ENCODE results near the gene SUMO2. TPM values are rescaled to one million over a fixed set of nuclear protein-coding genes. Genes with fewer than 3 reads are reported as not detected.

SUMO2 gene
- total and polyA plus RNA-seq, 9 of the 15 experiments (the other 6 are each of a cell fraction or from before 2014, with no cell fraction given) = 157 to 733 (median 419) TPM

GRCh38 chr17:75142236-75142971 is 40.4 kb downstream of the SUMO2 start (continued):
- TF ChIP-seq KAT2B (IDR thresholded peaks at IDR 0.05; ENCODE audit: low read depth, low read length) (no peak), NFIC (IDR thresholded peaks at IDR 0.05) (no peak), HNRNPH1 (optimal IDR thresholded peaks at IDR 0.05; ENCODE audit: low read depth, low read length) (no peak), VEZF1 (CRISPR knock-in tag; IDR thresholded peaks at IDR 0.05) (peak; percentile 46), RFX5 (IDR thresholded peaks at IDR 0.05; ENCODE audit: low read depth, low read length) (no peak), POLR2B (IDR thresholded peaks at IDR 0.05; ENCODE audit: low read depth, partially characterized antibody) (peak; percentile 22), NFATC3 (IDR thresholded peaks at IDR 0.05) (no peak), CCNT2 (IDR thresholded peaks at IDR 0.05; ENCODE audit: borderline replicate concordance, extremely low read depth, insufficient read length, low read depth, low read length) (no peak)

GRCh38 chr17:75138519-75138918 is 44.2 kb downstream of the SUMO2 start:
- FAIRE-seq = no peak
- POLR2A ChIA-PET = interaction anchor here (0.6 to 6.3 kb wide), 7 partner anchors 9 to 84 kb away, joined by 3 to 58 read pairs (median 4); partner anchors contain the start of genes JPT1 and NUP85
- no peaks in the 10 kb centered on the region for H3K9me3 ChIP-seq (replicated peaks; ENCODE audit: control insufficient read depth, insufficient read depth, low read depth, low read length)
- no peak overlapping the region for H3K4me2 ChIP-seq (ENCODE audit: insufficient read depth, low read length)
- CTCF ChIA-PET (ENCODE audit: low intra/inter-chr PET ratio) = no interaction called here
- H3K36me3 ChIP-seq (ENCODE audit: control insufficient read depth, insufficient read depth, low read length) = peaks cover 81% of the 10 kb centered on the region
- no peaks in the 10 kb centered on the region for H4K20me1 ChIP-seq (replicated peaks; ENCODE audit: control insufficient read depth, insufficient read depth, low read length)
- no peak overlapping the region for H3K4me3 ChIP-seq
- in situ Hi-C loops (cut with MboI) (no loop called here), intact Hi-C loops (cut with micrococcal nuclease) (no loop called here)
- TF ChIP-seq JUND (IDR thresholded peaks at IDR 0.05; ENCODE audit: borderline replicate concordance, low read depth, low read length) (no peak), JUND (tag; IDR thresholded peaks at IDR 0.05; ENCODE audit: borderline replicate concordance, low read depth, low read length) (no peak), PRPF4 (IDR thresholded peaks at IDR 0.05; ENCODE audit: insufficient read depth, low read depth, low read length, poor library complexity, severe bottlenecking) (no peak), SETDB1 (IDR thresholded peaks at IDR 0.05; ENCODE audit: low read length) (no peak), RBM17 (IDR thresholded peaks at IDR 0.05; ENCODE audit: borderline replicate concordance, low read depth, low read length) (no peak), RBM39 (optimal IDR thresholded peaks at IDR 0.05; ENCODE audit: low read depth, low read length) (no peak), SUPT5H (IDR thresholded peaks at IDR 0.05) (peak; percentile 18; the same call in 1 of the 2 replicates)
- H3K27ac ChIP-seq (ENCODE audit: extremely low read depth, low read depth, low read length) = no peak overlapping the region
- H2AFZ ChIP-seq (ENCODE audit: low read depth, low read length) = no peak overlapping the region
- no peak for ATAC-seq
- H3K9ac ChIP-seq (ENCODE audit: insufficient read depth in 1 of 2, low read depth in 2 of 2, low read length in 2 of 2) = no peak overlapping the region
- no peaks in the 10 kb centered on the region for H3K9me1 ChIP-seq (ENCODE audit: control insufficient read depth, insufficient read depth, low read length)
- DNase-seq (ENCODE audit: extremely low read depth in 1 of 4, low spot score in 3 of 4) = no peak
- H3K79me2 ChIP-seq (ENCODE audit: control insufficient read depth, insufficient read depth, low read length) = peaks cover 3% of the 10 kb centered on the region; the same call in 1 of the 3 replicates
- BruUV-seq (replicated peaks) = no TSS peak
- H3K27me3 ChIP-seq (ENCODE audit: control insufficient read depth in 2 of 2, insufficient read depth in 2 of 2, low read length in 2 of 2) = no peaks in the 10 kb centered on the region
- 92% methylated on average over 5 of the region's 5 CpGs for WGBS (ENCODE audit: insufficient coverage, low coverage, missing lambda C conversion rate)
- peaks cover 0 to 3% of the 10 kb centered on the region in 2 experiments; a peak in 2 of 5 replicates for H3K4me1 ChIP-seq (replicated peaks in 1 of 2; ENCODE audit: control insufficient read depth in 2 of 2, insufficient read depth in 2 of 2, low read length in 2 of 2)

Data from K562 (cell line).